Fibroblast of villous mesenchyme (primary cell): ENCODE data around the gene ALOX5. TPM values are rescaled to one million over a fixed set of nuclear protein-coding genes. Genes with fewer than 3 reads are reported as not detected.
"Not testable (repeated sequence)": the region's sequence is repeated elsewhere in the genome, so short reads cannot be mapped to it uniquely, and the experiment has no call there.

Experiments used
- DNase-seq: peaks from one replicate; pipeline ENCODE4 v3.0.0-alpha.2; 2010; ENCODE audit warnings: low read depth
- H3K4me3 ChIP-seq: 2 replicates; pipeline ENCODE4 v1.5.1; 2011; ENCODE audit warnings: low read depth, mild to moderate bottlenecking, low read length
- CTCF ChIP-seq: IDR thresholded peaks from 2 replicates; pipeline ENCODE4 v1.5.1; 2012; ENCODE audit warnings: low read depth, mild to moderate bottlenecking, low read length; ENCODE audit not compliant: insufficient read depth
- total RNA-seq: library from RNA; depleted of rRNA; stranded (reverse); fragments of >200 nt; gene quantifications from 2 replicates; pipeline ENCODE4 v1.2.3, GENCODE V29; 2012

Gene ALOX5
- not detected in 2 replicates for total RNA-seq

DNA sequence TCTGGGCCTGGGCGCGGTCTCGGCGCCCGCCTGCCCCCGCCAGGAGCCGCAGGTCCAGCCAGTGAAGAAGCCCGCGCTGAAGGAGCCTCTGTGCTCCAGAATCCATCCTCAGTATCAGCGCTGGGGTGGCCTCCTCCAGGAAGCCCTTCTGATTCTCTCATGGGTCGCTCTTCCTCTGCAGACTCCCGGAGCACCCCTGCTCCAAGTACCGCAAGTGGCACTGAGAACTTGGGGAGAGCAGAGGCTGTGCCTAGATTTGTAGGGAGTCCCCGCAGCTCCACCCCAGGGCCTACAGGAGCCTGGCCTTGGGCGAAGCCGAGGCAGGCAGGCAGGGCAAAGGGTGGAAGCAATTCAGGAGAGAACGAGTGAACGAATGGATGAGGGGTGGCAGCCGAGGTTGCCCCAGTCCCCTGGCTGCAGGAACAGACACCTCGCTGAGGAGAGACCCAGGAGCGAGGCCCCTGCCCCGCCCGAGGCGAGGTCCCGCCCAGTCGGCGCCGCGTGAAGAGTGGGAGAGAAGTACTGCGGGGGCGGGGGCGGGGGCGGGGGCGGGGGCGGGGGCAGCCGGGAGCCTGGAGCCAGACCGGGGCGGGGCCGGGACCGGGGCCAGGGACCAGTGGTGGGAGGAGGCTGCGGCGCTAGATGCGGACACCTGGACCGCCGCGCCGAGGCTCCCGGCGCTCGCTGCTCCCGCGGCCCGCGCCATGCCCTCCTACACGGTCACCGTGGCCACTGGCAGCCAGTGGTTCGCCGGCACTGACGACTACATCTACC is at the start of gene ALOX5:
ALOX5 (plus strand) TSS at position 641 of the 774 bp plus-strand sequence; CDS start at position 705, 64 bp downstream.
- DNase-seq = no peak
- no peak for TF ChIP-seq CTCF
- no peak within 1 kb of the TSS for H3K4me3 ChIP-seq

DNA sequence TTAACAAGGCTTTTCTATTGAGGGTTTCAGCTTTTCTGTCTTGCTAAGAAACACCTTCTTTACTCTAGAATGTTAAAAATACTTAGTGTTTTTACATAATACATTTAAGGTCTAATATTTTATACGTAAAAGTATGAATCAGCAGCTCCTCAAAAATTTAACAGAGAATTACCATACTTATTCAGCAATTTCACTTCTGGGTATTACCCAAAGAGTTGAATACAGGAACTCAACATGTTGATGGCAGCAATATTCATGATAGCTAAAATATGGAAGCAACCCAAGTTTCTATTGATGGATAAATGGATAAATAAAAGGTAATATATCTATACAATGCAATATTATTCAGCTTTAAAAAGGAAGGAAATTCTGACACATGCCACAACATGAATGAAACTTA is 48.9 kb upstream of the ALOX5 start:
- DNase-seq = no peak
- TF ChIP-seq CTCF = no peak
- no peak overlapping the region for H3K4me3 ChIP-seq

GRCh38 chr10:45326864-45327263 is 47.2 kb upstream of the ALOX5 start:
- not testable (repeated sequence) for DNase-seq

DNA sequence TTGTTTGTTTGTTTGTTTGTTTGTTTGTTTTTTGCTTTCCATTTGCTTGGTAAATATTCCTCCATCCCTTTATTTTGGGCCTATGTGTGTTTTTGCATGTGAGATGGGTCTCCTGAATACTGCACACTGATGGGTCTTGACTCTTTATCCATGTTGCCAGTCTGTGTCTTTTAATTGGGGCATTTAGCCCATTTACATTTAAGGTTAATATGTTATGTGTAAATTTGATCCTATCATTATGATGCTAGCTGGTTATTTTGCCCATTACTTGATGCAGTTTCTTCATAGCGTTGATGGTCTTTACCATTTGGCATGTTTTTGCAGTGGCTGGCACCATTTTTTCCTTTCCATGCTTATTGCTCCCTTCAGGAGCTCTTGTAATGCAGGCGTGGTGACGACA is 42.2 kb upstream of the ALOX5 start:
- not testable (repeated sequence) for DNase-seq, H3K4me3 ChIP-seq

More at GRCh38 chr10:45326864-45327263, 47.2 kb upstream of the ALOX5 start:
- not testable (repeated sequence) for H3K4me3 ChIP-seq

- no peak for DNase-seq
- no peak for TF ChIP-seq CTCF
- H3K4me3 ChIP-seq = no peak overlapping the region
Measured at GRCh38 chr10:45339894-45340293, 34.1 kb upstream of the ALOX5 start.

DNA sequence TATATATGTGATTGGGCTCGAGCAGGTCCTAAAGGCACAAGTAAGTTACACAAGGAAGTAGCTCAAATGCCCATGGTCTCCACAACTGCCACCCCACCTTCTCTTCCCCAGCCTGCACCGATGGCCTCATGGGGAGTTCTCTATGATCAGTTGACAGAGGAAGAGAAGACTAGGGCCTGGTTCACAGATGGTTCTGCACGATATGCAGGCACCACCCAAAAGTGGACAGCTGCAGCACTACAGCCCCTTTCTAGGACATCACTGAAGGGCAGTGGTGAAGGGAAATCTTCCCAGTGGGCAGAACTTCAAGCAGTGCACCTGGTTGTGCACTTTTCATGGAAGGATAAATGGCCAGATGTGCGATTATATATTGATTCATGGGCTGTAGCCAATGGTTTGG is 33.6 kb upstream of the ALOX5 start:
- H3K4me3 ChIP-seq = not testable (repeated sequence)

GRCh38 chr10:45346652-45347335 is 27.2 kb upstream of the ALOX5 start:
- H3K4me3 ChIP-seq, DNase-seq: not testable (repeated sequence)

More for the DNA sequence above, 33.6 kb upstream of the ALOX5 start:
- not testable (repeated sequence) for DNase-seq

GRCh38 chr10:45347464-45347863 is 26.6 kb upstream of the ALOX5 start:
- not testable (repeated sequence) for DNase-seq, H3K4me3 ChIP-seq

- DNase-seq, H3K4me3 ChIP-seq: not testable (repeated sequence)
Measured at GRCh38 chr10:45348196-45348765, 25.7 kb upstream of the ALOX5 start.

GRCh38 chr10:45353186-45353585 is 20.8 kb upstream of the ALOX5 start:
- TF ChIP-seq CTCF = no peak
- H3K4me3 ChIP-seq = no peak overlapping the region
- DNase-seq = no peak
